Cortex of kidney (tissue), 1 donor: ENCODE results near the gene TBX2.

Experiments
- DNase-seq: peaks from one replicate; lab custom pipeline; 2025; lab: John Stamatoyannopoulos, UW

The TBX2 gene

GRCh38 chr17:61453566-61454380, 54.1 kb downstream of the TBX2 start:
- no peak for DNase-seq

- DNase-seq, result no peak
Observed at GRCh38 chr17:61454381-61455323, 55.0 kb downstream of the TBX2 start.

- DNase-seq, result no peak
Observed at GRCh38 chr17:61455324-61456060, 55.8 kb downstream of the TBX2 start.

GRCh38 chr17:61456061-61456681, 56.5 kb downstream of the TBX2 start:
- DNase-seq, result no peak

GRCh38 chr17:61456688-61457225, 57.1 kb downstream of the TBX2 start:
- no peak for DNase-seq

- no peak for DNase-seq
Observed at GRCh38 chr17:61457226-61457983, 57.8 kb downstream of the TBX2 start.

- no peak for DNase-seq
Observed at GRCh38 chr17:61458000-61458399, 58.4 kb downstream of the TBX2 start.

- no peak for DNase-seq
Observed at GRCh38 chr17:61458421-61459141, 58.9 kb downstream of the TBX2 start.
